GM19043 (cell line): ENCODE measurements around the gene D2HGDH.
"Not testable (repeated sequence)": the region's sequence is repeated elsewhere in the genome, so short reads cannot be mapped to it uniquely, and the experiment has no call there.

ENCODE experiments used
- ATAC-seq: cut with Tn5 transposase; IDR thresholded peaks from one replicate; pipeline ENCODE4 v1.9.1; 2021; ENCODE audit warnings: low read depth; ENCODE audit not compliant: unreplicated experiment

D2HGDH gene

GRCh38 chr2:241788572-241788971 lies 54.1 kb downstream of the D2HGDH start:
- ATAC-seq, result no peak

GRCh38 chr2:241791385-241791784 lies 57.0 kb downstream of the D2HGDH start:
- ATAC-seq, result not testable (repeated sequence)

GRCh38 chr2:241793385-241793784 lies 59.0 kb downstream of the D2HGDH start:
- no peak for ATAC-seq

GRCh38 chr2:241794250-241794823 lies 59.9 kb downstream of the D2HGDH start:
- ATAC-seq, result no peak

- ATAC-seq, result no peak
Measured at GRCh38 chr2:241795021-241795999, 60.9 kb downstream of the D2HGDH start.

- ATAC-seq, result no peak
Measured at GRCh38 chr2:241796209-241796608, 61.8 kb downstream of the D2HGDH start.

GRCh38 chr2:241796610-241797138 lies 62.2 kb downstream of the D2HGDH start:
- ATAC-seq, result no peak

GRCh38 chr2:241797441-241798080 lies 63.1 kb downstream of the D2HGDH start:
- ATAC-seq, result no peak

GRCh38 chr2:241798081-241798630 lies 63.7 kb downstream of the D2HGDH start:
- no peak for ATAC-seq

- ATAC-seq, result no peak
Measured at GRCh38 chr2:241798631-241799521, 64.4 kb downstream of the D2HGDH start.

GRCh38 chr2:241799522-241800197 lies 65.2 kb downstream of the D2HGDH start:
- no peak for ATAC-seq

- ATAC-seq, result not testable (repeated sequence)
Measured at GRCh38 chr2:241800198-241800903, 65.9 kb downstream of the D2HGDH start.

- ATAC-seq, result no peak
Measured at GRCh38 chr2:241801611-241802420, 67.4 kb downstream of the D2HGDH start.

GRCh38 chr2:241802421-241803318 lies 68.2 kb downstream of the D2HGDH start:
- no peak for ATAC-seq

GRCh38 chr2:241803387-241804325 lies 69.2 kb downstream of the D2HGDH start:
- ATAC-seq, result no peak
